ENCODE data around the gene LRP1B. TPM values are rescaled to one million over a fixed set of nuclear protein-coding genes. Genes with fewer than 3 reads are reported as not detected.
"Not testable (repeated sequence)": the region's sequence is repeated elsewhere in the genome, so short reads cannot be mapped to it uniquely, and the experiment has no call there.

The LRP1B gene
- total RNA-seq, 1 experiment from 2014 or later = not detected

- DNase-seq (ENCODE audit: low read depth) = no peak
Observed at GRCh38 chr2:140550821-140551220, 1580.0 kb downstream of the LRP1B start.

- not testable (repeated sequence) for DNase-seq (ENCODE audit: low read depth)
Observed at GRCh38 chr2:140544769-140545168, 1586.0 kb downstream of the LRP1B start.

DNA sequence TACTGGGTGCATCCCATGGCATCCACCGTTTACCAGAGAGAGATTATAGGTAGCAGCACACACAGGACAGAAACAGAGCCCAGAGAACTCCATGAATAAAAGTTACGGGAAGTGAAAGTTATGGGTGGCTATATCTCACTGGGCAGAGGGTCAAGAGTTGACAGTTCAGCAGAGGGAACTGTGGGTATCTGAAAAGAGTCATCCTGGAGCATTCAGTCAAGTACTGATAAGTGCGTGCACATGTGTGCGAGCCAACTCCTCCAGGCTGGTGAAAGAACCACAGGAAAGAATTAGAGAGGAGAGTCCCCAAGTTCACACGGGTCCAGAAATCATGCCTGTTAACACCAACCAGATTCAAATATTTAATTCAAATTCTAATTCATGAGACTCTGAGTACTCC is 1588.2 kb downstream of the LRP1B start:
- no peak for DNase-seq (ENCODE audit: low read depth)

DNA sequence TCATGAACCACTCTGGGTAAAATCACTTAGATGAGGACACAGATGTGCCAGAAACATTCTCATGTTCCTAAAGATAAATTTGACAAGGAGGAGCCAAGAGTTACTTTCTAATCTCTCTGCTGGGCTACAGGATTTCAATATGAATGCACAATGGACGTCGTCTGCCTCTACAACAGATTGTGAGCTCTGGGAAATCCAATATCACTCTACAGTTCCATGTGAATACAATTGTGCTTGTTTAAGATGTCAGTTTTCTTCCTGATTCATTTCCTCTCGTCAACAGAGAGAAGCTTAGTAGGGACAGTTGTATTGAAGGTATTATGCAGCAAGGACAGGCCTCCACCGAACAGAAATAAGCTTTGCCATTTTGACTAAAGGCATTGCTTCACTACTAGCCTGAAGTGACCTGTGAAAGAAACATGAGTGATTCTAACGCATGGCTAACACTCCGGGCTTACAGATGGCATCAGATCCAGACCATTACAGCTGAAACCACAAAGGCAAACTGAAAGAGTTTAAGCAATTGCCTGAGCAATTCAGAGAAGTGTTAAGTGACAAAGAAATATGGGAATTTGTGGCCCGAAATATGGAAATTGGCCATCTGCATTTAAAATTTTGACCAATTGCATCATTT is 1591.5 kb downstream of the LRP1B start:
- DNase-seq (ENCODE audit: low read depth) = no peak

DNA sequence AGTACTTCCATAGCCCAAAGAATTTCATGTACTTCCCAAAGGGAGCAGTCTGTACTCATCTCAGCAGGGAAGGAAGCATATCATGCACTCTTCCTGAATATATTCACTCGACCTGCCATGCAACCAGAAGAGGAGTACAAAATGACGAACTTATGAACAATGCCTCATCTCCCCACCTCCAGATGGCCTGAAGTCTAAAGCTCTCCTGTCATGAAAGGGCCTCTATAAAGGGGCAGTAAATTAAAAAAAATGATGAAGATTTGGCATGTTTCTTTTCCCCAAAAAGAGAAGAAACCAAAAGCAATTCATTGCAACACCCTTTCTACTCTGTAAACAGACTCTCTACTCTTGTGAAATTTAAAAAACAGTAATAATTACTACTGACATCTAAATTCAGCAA is 1601.1 kb downstream of the LRP1B start:
- no peak for DNase-seq (ENCODE audit: low read depth)

GRCh38 chr2:140528982-140529381 is 1601.8 kb downstream of the LRP1B start:
- no peak for DNase-seq (ENCODE audit: low read depth)

DNA sequence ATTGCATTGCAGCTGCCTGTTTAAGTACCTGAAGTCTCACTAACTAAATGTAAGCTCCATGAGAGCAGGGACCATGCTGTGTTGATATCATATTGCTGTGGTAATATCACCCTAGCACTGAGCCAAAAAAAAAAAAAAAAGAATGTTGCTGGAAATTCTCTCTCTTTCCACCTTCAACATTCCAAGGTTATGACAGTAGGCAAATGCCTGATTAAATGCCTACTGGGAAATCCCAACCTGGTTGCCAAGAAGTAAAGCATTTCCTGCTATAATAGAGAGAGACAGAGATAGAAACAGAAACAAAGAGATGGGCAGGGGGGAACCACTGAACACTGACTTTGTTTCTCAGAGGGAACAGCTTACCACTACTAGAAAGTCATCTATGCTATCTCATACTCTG is 1604.2 kb downstream of the LRP1B start:
- DNase-seq (ENCODE audit: low read depth) = peak; percentile 23

- DNase-seq (ENCODE audit: low read depth) = no peak
Observed at GRCh38 chr2:140512106-140512505, 1618.7 kb downstream of the LRP1B start.

DNA sequence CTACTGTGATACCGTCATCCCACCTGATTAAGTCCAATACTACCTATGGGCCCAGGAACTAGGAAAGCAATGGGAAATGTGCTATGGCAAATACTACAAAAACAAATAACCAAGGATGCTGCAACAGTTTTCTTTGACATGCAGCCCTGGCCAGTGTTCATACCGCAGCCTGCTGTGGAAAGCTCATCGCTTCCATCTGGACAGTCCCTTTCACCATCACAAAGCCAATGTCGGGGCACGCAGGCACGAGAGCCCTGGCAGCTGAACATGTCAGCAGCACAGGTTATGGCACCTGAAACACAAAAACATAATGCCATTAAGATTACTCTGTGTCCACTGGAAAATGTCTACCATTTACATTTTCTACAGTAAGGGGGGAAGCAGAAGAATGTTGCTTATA is 1621.1 kb downstream of the LRP1B start:
- DNase-seq (ENCODE audit: low read depth) = no peak

DNA sequence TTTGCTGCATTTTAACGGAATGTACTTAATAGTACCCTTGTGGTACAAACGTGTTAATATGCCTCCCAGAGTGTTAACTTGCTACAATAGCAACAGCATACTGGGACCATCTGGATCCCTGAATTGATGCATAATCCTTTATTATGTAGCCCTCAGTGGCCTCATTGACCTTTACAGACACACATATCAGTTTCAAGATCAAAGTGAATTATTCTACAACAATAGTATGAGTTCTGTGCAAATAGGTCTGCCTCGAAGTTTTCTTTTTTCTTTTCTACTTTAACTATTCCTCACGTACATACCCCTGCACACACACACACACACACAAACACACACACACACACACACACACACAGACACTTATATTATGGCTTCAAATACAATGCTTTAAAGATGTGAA is 1622.1 kb downstream of the LRP1B start:
- no peak for DNase-seq (ENCODE audit: low read depth)

- peak; percentile 43 for DNase-seq (ENCODE audit: low read depth)
Observed at GRCh38 chr2:140506606-140507005, 1624.2 kb downstream of the LRP1B start.

GRCh38 chr2:140504601-140505000 is 1626.2 kb downstream of the LRP1B start:
- no peak for DNase-seq (ENCODE audit: low read depth)

DNA sequence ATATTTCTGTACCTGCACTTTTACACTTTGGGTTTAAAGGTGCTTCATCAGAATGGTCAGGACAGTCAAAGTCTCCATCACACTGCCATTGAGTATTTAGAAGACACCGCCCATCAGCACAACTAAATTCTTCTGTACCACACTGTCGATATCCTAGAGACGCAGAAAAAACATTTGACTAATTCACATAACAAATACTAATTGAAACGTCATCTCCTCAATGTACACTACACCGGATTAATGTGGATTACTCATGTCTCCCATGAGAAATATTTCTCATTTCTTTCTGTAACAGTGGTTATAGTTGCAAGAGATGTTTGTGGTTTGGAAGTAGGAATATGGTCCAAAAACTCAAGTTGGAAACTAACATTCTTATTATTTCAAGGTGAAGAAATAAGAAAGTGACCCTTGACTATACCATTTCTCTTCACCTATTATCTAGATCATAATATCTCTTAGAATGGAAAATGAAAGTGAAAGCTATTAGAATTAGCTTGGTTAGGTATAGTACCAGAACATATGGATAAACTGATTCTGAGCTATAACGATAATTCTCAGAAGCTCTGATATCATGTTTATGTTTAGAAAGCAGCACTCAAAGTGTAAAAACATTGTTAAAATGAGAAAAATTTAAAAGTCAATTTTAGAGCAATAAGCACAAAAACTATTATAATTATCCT is 1627.7 kb downstream of the LRP1B start:
- peak; percentile 57 for DNase-seq (ENCODE audit: low read depth)

GRCh38 chr2:140498360-140498759 is 1632.5 kb downstream of the LRP1B start:
- no peak for DNase-seq (ENCODE audit: low read depth)

- no peak for DNase-seq (ENCODE audit: low read depth)
Observed at GRCh38 chr2:140496714-140497113, 1634.1 kb downstream of the LRP1B start.

DNA sequence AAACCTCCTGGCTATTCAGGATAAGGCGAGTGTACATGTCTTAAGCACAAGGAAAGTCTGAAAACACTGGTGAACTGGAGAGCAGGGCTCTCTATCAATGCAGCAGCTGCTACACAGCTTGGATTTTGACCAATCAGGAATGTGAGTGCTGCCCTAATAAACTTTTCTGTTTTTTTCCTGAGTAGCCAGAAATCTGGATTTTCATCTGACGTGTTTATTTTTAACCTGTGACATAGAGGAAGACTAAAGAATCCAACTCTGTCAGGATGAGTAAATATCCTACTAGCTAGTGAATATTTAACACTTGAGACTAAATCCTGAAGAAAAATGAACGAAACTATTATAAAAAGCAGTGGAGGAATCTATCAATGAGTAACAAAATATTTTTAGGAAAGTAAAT is 1638.9 kb downstream of the LRP1B start:
- no peak for DNase-seq (ENCODE audit: low read depth)

GRCh38 chr2:140489193-140489592 is 1641.6 kb downstream of the LRP1B start:
- no peak for DNase-seq (ENCODE audit: low read depth)

DNA sequence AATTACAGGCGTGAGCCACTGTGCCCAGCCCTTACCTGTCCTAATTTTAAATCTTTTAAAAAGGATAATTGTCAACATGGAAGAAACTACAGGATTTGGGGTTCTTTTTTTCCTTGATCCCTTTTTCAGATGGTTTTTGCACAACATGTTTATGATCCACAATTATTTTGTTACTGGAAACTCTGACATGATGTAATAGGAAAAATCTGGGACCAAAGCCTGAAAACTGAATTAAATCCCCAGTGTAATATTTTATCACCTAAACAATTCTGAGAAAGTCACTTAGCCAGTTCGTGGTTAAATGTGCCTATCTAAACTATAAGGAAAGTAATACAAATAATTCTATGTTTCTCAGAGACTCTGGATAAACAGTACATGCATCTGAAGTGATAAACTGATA is 1649.7 kb downstream of the LRP1B start:
- no peak for DNase-seq (ENCODE audit: low read depth)

DNA sequence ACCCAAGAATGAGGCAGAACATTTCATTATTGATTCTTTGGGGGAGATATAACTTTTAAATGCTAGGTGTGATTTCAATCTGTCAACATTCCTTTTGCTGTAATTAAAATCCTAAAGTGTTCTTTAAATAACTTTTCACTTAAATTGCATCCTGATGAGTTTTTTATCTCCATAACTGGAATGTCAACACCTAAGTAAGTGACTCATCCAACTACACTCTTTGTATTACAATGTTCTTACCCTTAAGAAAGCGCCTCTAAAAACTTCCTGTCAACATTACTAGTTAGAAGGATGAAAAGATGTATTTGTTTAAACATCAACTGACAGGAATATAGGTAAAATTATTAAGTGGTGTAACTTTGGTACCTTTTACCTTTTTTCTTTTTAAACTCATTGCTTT is 1657.0 kb downstream of the LRP1B start:
- no peak for DNase-seq (ENCODE audit: low read depth)

GRCh38 chr2:140472676-140473075 is 1658.1 kb downstream of the LRP1B start:
- no peak for DNase-seq (ENCODE audit: low read depth)

DNA sequence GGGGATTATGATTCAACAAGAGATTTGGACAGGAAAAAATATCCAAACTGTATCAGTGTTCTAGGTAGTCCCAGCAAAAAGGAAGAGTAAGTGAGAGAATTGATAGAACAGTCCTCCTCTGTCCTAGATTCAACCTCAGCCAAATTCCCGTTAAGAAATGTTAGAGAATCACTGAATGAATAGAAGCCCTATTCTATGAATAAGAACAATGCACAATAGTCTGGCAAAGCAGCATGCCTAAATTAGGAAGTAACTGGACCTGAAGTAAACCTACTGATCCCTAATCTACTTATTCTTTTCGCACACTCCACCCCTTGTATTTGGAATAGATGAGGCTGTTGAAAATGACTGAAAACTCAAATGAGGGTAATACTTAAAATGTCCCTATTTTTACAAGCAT is 1665.5 kb downstream of the LRP1B start:
- no peak for DNase-seq (ENCODE audit: low read depth)

GRCh38 chr2:140462990-140463389 is 1667.8 kb downstream of the LRP1B start:
- DNase-seq (ENCODE audit: low read depth) = no peak

DNA sequence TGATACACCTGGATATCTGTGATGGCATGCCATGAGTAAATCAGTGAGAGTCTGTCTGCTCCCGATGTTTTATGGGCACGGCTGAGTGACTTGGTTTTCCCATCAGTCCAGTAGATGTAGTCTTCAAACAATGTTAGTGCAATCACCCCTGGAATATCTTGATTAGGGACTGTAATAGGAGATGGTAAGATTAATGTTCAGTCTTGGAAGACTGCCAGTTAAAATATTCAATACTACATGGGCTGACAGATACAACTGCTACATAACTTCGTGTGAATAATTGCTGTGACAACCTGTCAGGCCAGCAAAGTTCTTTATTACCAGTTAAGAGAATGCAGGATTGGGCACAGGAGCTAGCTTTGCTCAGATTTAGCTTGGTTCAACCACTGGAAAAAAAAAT is 1673.3 kb downstream of the LRP1B start:
- no peak for DNase-seq (ENCODE audit: low read depth)

- no peak for DNase-seq (ENCODE audit: low read depth)
Observed at GRCh38 chr2:140455315-140455714, 1675.5 kb downstream of the LRP1B start.

All from M059J (cell line).